GM12874 (cell line): ENCODE results near the gene SNTG2.

ENCODE experiments used
- TF ChIP-seq, protein P1 (sequence below): IDR thresholded peaks from 2 replicates; pipeline ENCODE4 v1.5.1; 2011; ENCODE audit warnings: low read depth, mild to moderate bottlenecking, control low read depth, low read length, moderate library complexity; ENCODE audit not compliant: insufficient read depth

SNTG2 gene

DNA sequence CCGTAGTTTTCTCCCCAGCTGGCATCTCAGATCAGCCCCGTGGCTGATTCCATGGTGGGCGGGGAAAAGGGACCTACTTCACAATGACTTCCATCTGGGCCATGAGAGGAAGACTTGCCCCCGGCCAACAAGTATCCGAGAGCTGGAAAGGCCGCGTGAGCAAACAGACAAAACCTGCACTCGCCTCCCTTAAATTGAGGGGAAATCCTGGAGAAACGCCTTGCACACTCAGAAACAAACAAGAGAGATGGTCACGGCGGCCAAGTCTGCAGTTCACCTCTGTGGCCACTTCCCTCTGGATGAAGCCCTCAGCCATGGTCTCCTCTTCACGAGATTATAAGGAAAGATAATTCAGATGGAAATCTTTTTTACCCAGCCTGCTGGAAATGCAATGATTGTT lies 423.2 kb downstream of the SNTG2 start:
- TF ChIP-seq, protein P1, sequence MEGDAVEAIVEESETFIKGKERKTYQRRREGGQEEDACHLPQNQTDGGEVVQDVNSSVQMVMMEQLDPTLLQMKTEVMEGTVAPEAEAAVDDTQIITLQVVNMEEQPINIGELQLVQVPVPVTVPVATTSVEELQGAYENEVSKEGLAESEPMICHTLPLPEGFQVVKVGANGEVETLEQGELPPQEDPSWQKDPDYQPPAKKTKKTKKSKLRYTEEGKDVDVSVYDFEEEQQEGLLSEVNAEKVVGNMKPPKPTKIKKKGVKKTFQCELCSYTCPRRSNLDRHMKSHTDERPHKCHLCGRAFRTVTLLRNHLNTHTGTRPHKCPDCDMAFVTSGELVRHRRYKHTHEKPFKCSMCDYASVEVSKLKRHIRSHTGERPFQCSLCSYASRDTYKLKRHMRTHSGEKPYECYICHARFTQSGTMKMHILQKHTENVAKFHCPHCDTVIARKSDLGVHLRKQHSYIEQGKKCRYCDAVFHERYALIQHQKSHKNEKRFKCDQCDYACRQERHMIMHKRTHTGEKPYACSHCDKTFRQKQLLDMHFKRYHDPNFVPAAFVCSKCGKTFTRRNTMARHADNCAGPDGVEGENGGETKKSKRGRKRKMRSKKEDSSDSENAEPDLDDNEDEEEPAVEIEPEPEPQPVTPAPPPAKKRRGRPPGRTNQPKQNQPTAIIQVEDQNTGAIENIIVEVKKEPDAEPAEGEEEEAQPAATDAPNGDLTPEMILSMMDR: no peak

DNA sequence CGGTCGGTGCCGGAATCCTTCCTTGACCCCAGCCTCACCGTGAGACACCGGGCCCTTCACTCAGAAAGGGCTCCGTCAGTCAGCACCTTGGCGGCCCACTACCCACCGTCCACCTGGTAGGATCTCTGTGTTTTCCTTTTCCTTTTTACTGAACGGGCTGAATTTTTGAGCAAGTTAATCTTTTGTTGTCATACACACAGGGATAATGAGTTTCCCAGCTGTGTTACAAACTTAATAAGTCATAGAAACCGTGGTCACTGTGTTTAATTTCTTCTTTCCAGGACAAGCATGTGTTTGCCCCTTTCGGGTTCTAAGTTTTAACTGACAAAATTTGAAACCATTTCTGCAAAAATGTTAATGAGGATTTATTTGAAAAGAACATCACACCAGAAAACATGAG lies 423.6 kb downstream of the SNTG2 start:
- TF ChIP-seq, protein P1: no peak

DNA sequence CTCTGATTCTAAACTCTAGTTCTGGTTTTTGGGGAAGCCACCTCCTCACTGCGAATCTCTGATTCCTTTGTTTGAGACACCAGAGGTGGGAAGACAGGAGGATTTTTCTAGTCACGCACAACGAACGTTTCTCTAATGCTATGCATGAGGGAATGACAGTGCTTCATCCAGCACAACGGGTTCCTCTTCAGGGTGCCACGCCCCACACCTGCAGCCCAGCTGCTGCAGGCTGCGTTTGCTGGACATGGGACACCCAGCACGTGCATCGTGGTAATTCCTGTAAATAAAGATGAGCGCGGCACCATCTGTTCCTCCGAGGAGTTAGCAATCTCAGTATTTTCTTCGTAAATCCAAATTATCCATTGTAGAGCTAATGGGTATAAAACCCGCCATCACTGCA lies 425.1 kb downstream of the SNTG2 start:
- TF ChIP-seq, protein P1: no peak

DNA sequence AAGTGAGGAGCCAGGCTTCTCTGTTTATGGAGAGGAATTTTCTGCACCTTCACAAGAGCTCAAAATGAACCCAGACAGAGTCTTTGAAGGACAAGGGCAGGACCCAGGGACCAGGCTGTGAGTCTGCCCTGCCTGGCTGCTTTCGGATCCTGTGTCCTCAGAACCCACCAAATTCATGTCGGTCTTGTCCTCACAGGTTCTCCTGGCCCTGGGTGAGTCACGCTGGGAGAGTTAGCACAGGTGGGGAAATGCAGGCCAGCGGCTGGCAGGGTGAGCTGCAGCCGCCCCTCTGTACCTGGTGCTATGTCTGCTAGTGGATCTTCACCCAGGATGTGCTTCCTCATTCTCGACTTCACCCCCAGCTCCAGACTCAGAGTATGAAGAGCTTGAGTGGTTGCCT lies 426.8 kb downstream of the SNTG2 start:
- TF ChIP-seq, protein P1: no peak

DNA sequence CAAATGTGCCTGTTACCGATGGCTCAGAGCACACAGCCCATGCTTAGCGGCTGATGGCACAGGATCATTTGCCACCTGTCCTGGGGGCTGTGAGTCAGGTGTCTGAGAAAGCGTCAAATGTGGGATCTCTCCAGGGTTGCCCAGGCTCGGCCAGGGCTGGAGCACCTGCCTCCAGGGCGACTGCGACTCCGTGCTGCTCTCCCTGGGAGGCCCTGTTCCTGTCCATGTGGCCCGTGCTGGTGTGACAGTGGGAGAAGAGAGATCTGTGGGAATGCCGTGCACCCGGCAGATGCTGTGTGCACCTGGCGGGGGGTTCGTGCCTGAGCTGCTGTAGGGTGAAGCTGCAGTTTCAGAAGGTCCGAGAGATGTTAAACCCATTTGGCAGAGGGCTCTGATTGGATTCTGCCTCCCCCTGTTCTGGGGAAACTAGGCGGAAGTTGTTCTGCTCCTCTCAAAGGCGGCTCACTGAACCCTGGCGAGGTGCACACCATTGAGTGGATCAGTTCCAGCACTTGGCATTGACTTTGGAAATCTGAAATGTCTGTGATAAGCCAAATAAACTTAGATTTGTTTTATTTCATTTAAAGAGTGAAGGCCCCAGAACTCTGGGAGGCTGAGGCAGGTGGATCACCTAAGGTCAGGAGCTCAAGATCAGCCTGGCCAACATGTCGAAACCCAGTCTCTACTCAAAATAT lies 428.0 kb downstream of the SNTG2 start:
- TF ChIP-seq, protein P1: no peak

DNA sequence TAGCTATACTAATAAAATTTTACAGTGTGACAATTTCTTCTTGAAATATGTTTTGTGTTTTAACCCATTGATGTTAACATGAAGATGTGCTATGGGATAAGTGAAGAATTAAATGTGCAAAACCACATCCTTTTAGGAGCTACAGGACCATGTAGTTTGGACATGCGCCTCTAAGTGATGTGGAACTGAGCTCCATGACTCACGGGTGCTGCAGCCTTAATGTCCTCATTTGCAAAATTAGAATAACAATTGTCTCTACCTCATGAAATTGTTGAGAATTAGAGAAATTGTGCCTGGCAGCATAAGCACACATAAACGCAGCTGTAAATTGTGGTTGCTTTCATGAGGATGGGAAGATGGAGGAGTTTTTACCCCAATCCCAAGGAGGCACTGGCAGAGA lies 431.0 kb downstream of the SNTG2 start:
- TF ChIP-seq, protein P1: no peak

DNA sequence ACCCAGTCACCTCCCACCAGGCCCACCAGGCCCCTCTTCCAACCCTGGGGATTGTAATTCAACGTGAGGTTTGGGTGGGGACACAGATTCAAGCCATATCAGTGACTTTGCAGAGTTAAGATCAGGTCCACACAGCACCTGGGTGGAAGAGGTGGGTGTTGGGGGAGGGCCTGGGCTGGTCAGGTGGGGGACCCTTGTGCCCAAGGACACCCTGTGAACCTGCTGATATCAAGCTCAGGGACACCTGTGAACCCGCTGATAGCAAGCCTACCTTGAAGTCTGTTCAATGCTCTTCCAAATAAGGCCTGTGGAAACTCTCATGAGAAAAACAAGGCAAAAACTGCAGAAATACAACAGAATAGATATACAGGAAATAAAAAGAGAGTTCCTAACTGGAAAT lies 442.7 kb downstream of the SNTG2 start:
- TF ChIP-seq, protein P1: no peak
